Body of pancreas (tissue), 4 donors: ENCODE data around the gene PDGFA.

Source experiments
- CTCF ChIP-seq, 7 experiments: fragments of 450-650 bp in 4 of 7; fragments of 200-600 bp in 3 of 7; sonication (generic) in 3 of 7; IDR thresholded peaks; one replicate each; pipeline ENCODE4 v1.5.1; 2016 to 2019; ENCODE audit warnings: antibody characterized with exemption in 7 of 7
- POLR2A ChIP-seq, 3 donors: fragments of 450-650 bp; IDR thresholded peaks; one replicate each; pipeline ENCODE4 v1.6.1; 2016; ENCODE audit warnings: antibody characterized with exemption in 3 of 3, mild to moderate bottlenecking in 2 of 3

DNA sequence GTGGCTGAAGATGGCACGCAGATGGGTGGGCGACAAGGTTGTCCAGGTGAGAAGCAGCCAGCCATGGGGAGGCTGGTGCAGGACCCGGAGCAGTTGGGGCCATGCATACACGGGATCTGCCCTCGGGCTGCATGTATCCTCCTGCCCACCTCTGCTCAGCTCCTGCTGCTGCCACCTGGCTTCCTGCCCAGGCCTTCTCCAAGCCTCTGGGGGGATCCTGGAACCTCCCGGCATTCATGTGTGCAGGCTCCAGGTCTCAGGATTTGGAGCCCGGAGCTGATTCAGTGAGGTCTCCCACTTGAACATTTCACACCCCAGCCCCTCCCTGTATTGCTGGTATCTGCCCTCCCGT, 27.0 kb downstream of the PDGFA start:
- no peak for TF ChIP-seq CTCF (IDR thresholded peaks at IDR 0.05)
- no peak for TF ChIP-seq POLR2A (IDR thresholded peaks at IDR 0.05)
